Subcutaneous abdominal adipose tissue (tissue), 5 donors: ENCODE data around the gene TSNAX.

Experiments
- H3K27ac ChIP-seq: one replicate; pipeline ENCODE4 v1.7.0; 2013; ENCODE audit warnings: low read depth, mild to moderate bottlenecking, inconsistent platforms, low read length, moderate library complexity
- H3K27me3 ChIP-seq, 5 donors: one replicate each; pipeline ENCODE4 v1.7.0; 2013; ENCODE audit warnings: low read length in 5 of 5, inconsistent platforms in 1 of 5; ENCODE audit not compliant: control insufficient read depth in 5 of 5, insufficient read depth in 4 of 5
- H3K36me3 ChIP-seq, 5 donors: one replicate each; pipeline ENCODE4 v1.7.0; 2013; ENCODE audit warnings: low read length in 5 of 5; ENCODE audit not compliant: control insufficient read depth in 5 of 5, insufficient read depth in 5 of 5
- H3K4me1 ChIP-seq, 5 donors: one replicate each; pipeline ENCODE4 v1.7.0; 2013; ENCODE audit warnings: low read length in 5 of 5, mild to moderate bottlenecking in 3 of 5, moderate library complexity in 1 of 5; ENCODE audit not compliant: control insufficient read depth in 5 of 5, insufficient read depth in 5 of 5
- H3K4me3 ChIP-seq, 5 donors: one replicate each; pipeline ENCODE4 v1.7.0; 2013; ENCODE audit warnings: low read length in 5 of 5, low read depth in 1 of 5
- H3K9ac ChIP-seq, 5 donors: one replicate each; pipeline ENCODE4 v1.7.0; 2013; ENCODE audit warnings: low read length in 5 of 5, mild to moderate bottlenecking in 4 of 5, moderate library complexity in 3 of 5
- H3K9me3 ChIP-seq, 5 donors: one replicate each; pipeline ENCODE4 v1.7.0; 2013; ENCODE audit warnings: low read length in 5 of 5; ENCODE audit not compliant: control insufficient read depth in 5 of 5
- donor health status: healthy.
- donor health status: healthy.
- donor health status: healthy.
- donor health status: healthy.
- donor health status: healthy.

TSNAX gene

GRCh38 chr1:231594123-231594522, 65.7 kb downstream of the TSNAX start:
- no peaks in the 10 kb centered on the region for H3K9me3 ChIP-seq
- no peaks in the 10 kb centered on the region for H3K36me3 ChIP-seq

GRCh38 chr1:231594749-231595148, 66.3 kb downstream of the TSNAX start:
- Histone ChIP-seq H3K36me3 (no peaks in the 10 kb centered on the region), H3K9ac (no peak overlapping the region), H3K27me3 (no peaks in the 10 kb centered on the region), H3K4me1 (peaks cover 6 to 47% (median 9%) of the 10 kb centered on the region in 5 donors), H3K4me3 (no peak overlapping the region), H3K27ac (no peak overlapping the region), H3K9me3 (no peaks in the 10 kb centered on the region)

More at GRCh38 chr1:231594123-231594522, 65.7 kb downstream of the TSNAX start:
- no peak overlapping the region for H3K4me3 ChIP-seq
- no peak overlapping the region for H3K9ac ChIP-seq
- no peaks in the 10 kb centered on the region for H3K27me3 ChIP-seq
- H3K4me1 ChIP-seq = peaks cover 6 to 46% (median 9%) of the 10 kb centered on the region in 5 donors
- H3K27ac ChIP-seq = no peak overlapping the region

- no peaks in the 10 kb centered on the region for H3K27me3 ChIP-seq
- H3K4me1 ChIP-seq = peaks cover 3 to 48% (median 12%) of the 10 kb centered on the region in 5 donors
- no peaks in the 10 kb centered on the region for H3K36me3 ChIP-seq
- H3K27ac ChIP-seq = peak overlapping the region; percentile 52
- peak overlapping the region in 1 of 5 donors; percentile 22 for H3K4me3 ChIP-seq
- H3K9ac ChIP-seq = no peak overlapping the region
- no peaks in the 10 kb centered on the region for H3K9me3 ChIP-seq
Measured at GRCh38 chr1:231596337-231596791, 67.9 kb downstream of the TSNAX start.

- H3K9ac ChIP-seq = no peak overlapping the region
- H3K36me3 ChIP-seq = no peaks in the 10 kb centered on the region
- no peak overlapping the region for H3K27ac ChIP-seq
- H3K4me1 ChIP-seq = peaks cover 3 to 56% (median 19%) of the 10 kb centered on the region in 5 donors
- no peaks in the 10 kb centered on the region for H3K27me3 ChIP-seq
- no peak overlapping the region for H3K4me3 ChIP-seq
- H3K9me3 ChIP-seq = no peaks in the 10 kb centered on the region
Measured at GRCh38 chr1:231597971-231598370, 69.5 kb downstream of the TSNAX start.

GRCh38 chr1:231600458-231600976, 72.0 kb downstream of the TSNAX start:
- Histone ChIP-seq H3K9ac (no peak overlapping the region), H3K4me3 (no peak overlapping the region), H3K4me1 (peaks cover 7 to 59% (median 25%) of the 10 kb centered on the region in 5 donors), H3K27me3 (no peaks in the 10 kb centered on the region), H3K9me3 (no peaks in the 10 kb centered on the region), H3K27ac (peak overlapping the region; percentile 32), H3K36me3 (no peaks in the 10 kb centered on the region)

- no peak overlapping the region for H3K27ac ChIP-seq
- H3K4me3 ChIP-seq = no peak overlapping the region
- peaks cover 3 to 44% (median 18%) of the 10 kb centered on the region in 5 donors for H3K4me1 ChIP-seq
Measured at GRCh38 chr1:231601824-231602672, 73.6 kb downstream of the TSNAX start.

GRCh38 chr1:231602673-231602984, 74.2 kb downstream of the TSNAX start:
- no peaks in the 10 kb centered on the region for H3K27me3 ChIP-seq
- no peaks in the 10 kb centered on the region for H3K9me3 ChIP-seq
- H3K4me3 ChIP-seq = no peak overlapping the region
- no peak overlapping the region for H3K27ac ChIP-seq
- H3K4me1 ChIP-seq = peaks cover 3 to 43% (median 18%) of the 10 kb centered on the region in 5 donors
- no peak overlapping the region for H3K9ac ChIP-seq
- H3K36me3 ChIP-seq = no peaks in the 10 kb centered on the region

More at GRCh38 chr1:231601824-231602672, 73.6 kb downstream of the TSNAX start:
- H3K27me3 ChIP-seq = no peaks in the 10 kb centered on the region
- H3K9me3 ChIP-seq = no peaks in the 10 kb centered on the region
- no peaks in the 10 kb centered on the region for H3K36me3 ChIP-seq
- no peak overlapping the region for H3K9ac ChIP-seq

- Histone ChIP-seq H3K36me3 (no peaks in the 10 kb centered on the region), H3K27ac (no peak overlapping the region), H3K4me1 (peaks cover 3 to 33% (median 18%) of the 10 kb centered on the region in 5 donors), H3K4me3 (peak overlapping the region; percentile 33 to 74 (median 65)), H3K9ac (peak overlapping the region in 4 of 5 donors; percentile 1 to 49 (median 22)), H3K9me3 (no peaks in the 10 kb centered on the region), H3K27me3 (no peaks in the 10 kb centered on the region)
Measured at GRCh38 chr1:231603598-231604275, 75.3 kb downstream of the TSNAX start.

- H3K36me3 ChIP-seq = no peaks in the 10 kb centered on the region
- no peaks in the 10 kb centered on the region for H3K9me3 ChIP-seq
- H3K4me1 ChIP-seq = peaks cover 3 to 29% (median 18%) of the 10 kb centered on the region in 5 donors
- no peak overlapping the region for H3K27ac ChIP-seq
- no peaks in the 10 kb centered on the region for H3K27me3 ChIP-seq
- H3K9ac ChIP-seq = no peak overlapping the region
- H3K4me3 ChIP-seq = peak overlapping the region in 2 of 5 donors; percentile 62 to 71
Measured at GRCh38 chr1:231604276-231604621, 75.8 kb downstream of the TSNAX start.
